ENCODE data around the gene GAS7.
A peak's percentile ranks its signal among the peaks of the same experiment; 100 is the strongest.

Gene GAS7

GRCh38 chr17:10115536-10115932 lies 82.9 kb downstream of the GAS7 start:
- Histone ChIP-seq H3K9me3 (ENCODE audit: insufficient read depth, low read depth, low read length) (no peaks in the 10 kb centered on the region), H3K4me3 (ENCODE audit: low read depth, low read length) (no peak overlapping the region), H2AK5ac (ENCODE audit: low read length) (peak overlapping the region; percentile 33), H3K4ac (ENCODE audit: low read depth, low read length) (peak overlapping the region; percentile 23), H4K8ac (ENCODE audit: low read depth, low read length) (peak overlapping the region; percentile 2), H3K23ac (ENCODE audit: low read length) (no peak overlapping the region), H3K27me3 (ENCODE audit: insufficient read depth, low read length) (no peaks in the 10 kb centered on the region), H3K79me2 (ENCODE audit: control insufficient read depth, insufficient read depth, low read length, poor library complexity) (no peaks in the 10 kb centered on the region), H4K91ac (ENCODE audit: low read depth, low read length) (peak overlapping the region; percentile 72), H3K9ac (ENCODE audit: low read length) (no peak overlapping the region), H2BK5ac (ENCODE audit: low read depth, low read length, poor library complexity) (peak overlapping the region; percentile 10), H3K27ac (ENCODE audit: low read depth, low read length) (peak overlapping the region; percentile 62), H3K18ac (ENCODE audit: low read length) (peak overlapping the region; percentile 78), H3K36me3 (ENCODE audit: control insufficient read depth in 1 of 2, insufficient read depth in 2 of 2, low read length in 2 of 2) (no peaks in the 10 kb centered on the region), H3K14ac (ENCODE audit: low read length) (peak overlapping the region; percentile 34), H2BK120ac (ENCODE audit: insufficient read depth, low read length, poor library complexity) (peak overlapping the region; percentile 25), H4K12ac (ENCODE audit: low read depth, low read length) (no peak overlapping the region), H3K4me2 (ENCODE audit: low read length) (peak overlapping the region; percentile 53), H3K79me1 (ENCODE audit: low read length) (peaks cover 21% of the 10 kb centered on the region), H3K4me1 (ENCODE audit: control insufficient read depth in 1 of 2, insufficient read depth in 2 of 2, low read length in 2 of 2) (peaks cover 51 to 55% of the 10 kb centered on the region in 2 experiments), H2BK12ac (ENCODE audit: low read length) (peak overlapping the region; percentile 62), H2AFZ (ENCODE audit: insufficient read depth, low read length, poor library complexity) (no peak overlapping the region)
- peak in 1 of 2 donors; percentile 42 for DNase-seq
- no CpG with 5 or more reads among the region's 4 CpGs for WGBS (ENCODE audit: extremely low coverage, insufficient coverage, insufficient read length)

GRCh38 chr17:10114931-10115535 lies 83.4 kb downstream of the GAS7 start:
- H2AFZ ChIP-seq (ENCODE audit: insufficient read depth, low read length, poor library complexity): no peak overlapping the region
- H3K23ac ChIP-seq (ENCODE audit: low read length): no peak overlapping the region
- no peaks in the 10 kb centered on the region for H3K9me3 ChIP-seq (ENCODE audit: insufficient read depth, low read depth, low read length)
- peaks cover 21% of the 10 kb centered on the region for H3K79me1 ChIP-seq (ENCODE audit: low read length)
- no peaks in the 10 kb centered on the region for H3K27me3 ChIP-seq (ENCODE audit: insufficient read depth, low read length)
- H2BK5ac ChIP-seq (ENCODE audit: low read depth, low read length, poor library complexity): peak overlapping the region; percentile 10
- H3K79me2 ChIP-seq (ENCODE audit: control insufficient read depth, insufficient read depth, low read length, poor library complexity): no peaks in the 10 kb centered on the region
- H3K9ac ChIP-seq (ENCODE audit: low read length): no peak overlapping the region
- peak overlapping the region; percentile 39 for H4K8ac ChIP-seq (ENCODE audit: low read depth, low read length)
- H3K4me1 ChIP-seq (ENCODE audit: control insufficient read depth in 1 of 2, insufficient read depth in 2 of 2, low read length in 2 of 2): peaks cover 47 to 51% of the 10 kb centered on the region in 2 experiments
- no peak overlapping the region for H4K91ac ChIP-seq (ENCODE audit: low read depth, low read length)
- peak overlapping the region; percentile 25 for H2BK120ac ChIP-seq (ENCODE audit: insufficient read depth, low read length, poor library complexity)
- DNase-seq: peak; percentile 85 to 90
- H2BK12ac ChIP-seq (ENCODE audit: low read length): peak overlapping the region; percentile 17
- H3K36me3 ChIP-seq (ENCODE audit: control insufficient read depth in 1 of 2, insufficient read depth in 2 of 2, low read length in 2 of 2): no peaks in the 10 kb centered on the region
- H3K4me3 ChIP-seq (ENCODE audit: low read depth, low read length): no peak overlapping the region
- H3K27ac ChIP-seq (ENCODE audit: low read depth, low read length): peak overlapping the region; percentile 62
- peak overlapping the region; percentile 34 for H3K14ac ChIP-seq (ENCODE audit: low read length)
- peak overlapping the region; percentile 33 for H2AK5ac ChIP-seq (ENCODE audit: low read length)
- peak overlapping the region; percentile 78 for H3K18ac ChIP-seq (ENCODE audit: low read length)
- H3K4me2 ChIP-seq (ENCODE audit: low read length): peak overlapping the region; percentile 53
- no CpG with 5 or more reads among the region's 11 CpGs for WGBS (ENCODE audit: extremely low coverage, insufficient coverage, insufficient read length)
- peak overlapping the region; percentile 23 for H3K4ac ChIP-seq (ENCODE audit: low read depth, low read length)
- H4K12ac ChIP-seq (ENCODE audit: low read depth, low read length): no peak overlapping the region

- Histone ChIP-seq H3K9me3 (ENCODE audit: insufficient read depth, low read depth, low read length) (no peaks in the 10 kb centered on the region), H3K4me2 (ENCODE audit: low read length) (no peak overlapping the region), H3K79me1 (ENCODE audit: low read length) (peaks cover 19% of the 10 kb centered on the region), H4K12ac (ENCODE audit: low read depth, low read length) (no peak overlapping the region), H3K18ac (ENCODE audit: low read length) (no peak overlapping the region), H3K79me2 (ENCODE audit: control insufficient read depth, insufficient read depth, low read length, poor library complexity) (no peaks in the 10 kb centered on the region), H4K8ac (ENCODE audit: low read depth, low read length) (no peak overlapping the region), H3K23ac (ENCODE audit: low read length) (no peak overlapping the region), H2AFZ (ENCODE audit: insufficient read depth, low read length, poor library complexity) (no peak overlapping the region), H3K9ac (ENCODE audit: low read length) (no peak overlapping the region), H3K27me3 (ENCODE audit: insufficient read depth, low read length) (no peaks in the 10 kb centered on the region), H2BK12ac (ENCODE audit: low read length) (no peak overlapping the region), H3K36me3 (ENCODE audit: control insufficient read depth in 1 of 2, insufficient read depth in 2 of 2, low read length in 2 of 2) (no peaks in the 10 kb centered on the region), H2AK5ac (ENCODE audit: low read length) (no peak overlapping the region), H3K4ac (ENCODE audit: low read depth, low read length) (peak overlapping the region; percentile 24), H3K4me3 (ENCODE audit: low read depth, low read length) (no peak overlapping the region), H2BK120ac (ENCODE audit: insufficient read depth, low read length, poor library complexity) (no peak overlapping the region), H2BK5ac (ENCODE audit: low read depth, low read length, poor library complexity) (no peak overlapping the region), H3K27ac (ENCODE audit: low read depth, low read length) (no peak overlapping the region), H3K14ac (ENCODE audit: low read length) (no peak overlapping the region), H3K4me1 (ENCODE audit: control insufficient read depth in 1 of 2, insufficient read depth in 2 of 2, low read length in 2 of 2) (peaks cover 33% of the 10 kb centered on the region in 2 experiments), H4K91ac (ENCODE audit: low read depth, low read length) (no peak overlapping the region)
- no peak for DNase-seq
- WGBS (ENCODE audit: extremely low coverage, insufficient coverage, insufficient read length): no CpG with 5 or more reads among the region's 4 CpGs
Measured at GRCh38 chr17:10112962-10113361, 85.4 kb downstream of the GAS7 start.

GRCh38 chr17:10111907-10112452 lies 86.4 kb downstream of the GAS7 start:
- Histone ChIP-seq H2AFZ (ENCODE audit: insufficient read depth, low read length, poor library complexity) (no peak overlapping the region), H3K36me3 (ENCODE audit: control insufficient read depth in 1 of 2, insufficient read depth in 2 of 2, low read length in 2 of 2) (no peaks in the 10 kb centered on the region), H4K91ac (ENCODE audit: low read depth, low read length) (no peak overlapping the region)

More at GRCh38 chr17:10111907-10112452, 86.4 kb downstream of the GAS7 start:
- Histone ChIP-seq H2AK5ac (ENCODE audit: low read length) (no peak overlapping the region), H3K9me3 (ENCODE audit: insufficient read depth, low read depth, low read length) (no peaks in the 10 kb centered on the region), H4K12ac (ENCODE audit: low read depth, low read length) (no peak overlapping the region), H3K14ac (ENCODE audit: low read length) (no peak overlapping the region), H3K79me2 (ENCODE audit: control insufficient read depth, insufficient read depth, low read length, poor library complexity) (no peaks in the 10 kb centered on the region), H3K4ac (ENCODE audit: low read depth, low read length) (no peak overlapping the region), H2BK12ac (ENCODE audit: low read length) (no peak overlapping the region), H3K27me3 (ENCODE audit: insufficient read depth, low read length) (no peaks in the 10 kb centered on the region), H2BK5ac (ENCODE audit: low read depth, low read length, poor library complexity) (no peak overlapping the region), H3K27ac (ENCODE audit: low read depth, low read length) (no peak overlapping the region), H3K18ac (ENCODE audit: low read length) (no peak overlapping the region), H3K23ac (ENCODE audit: low read length) (no peak overlapping the region), H4K8ac (ENCODE audit: low read depth, low read length) (no peak overlapping the region), H3K4me3 (ENCODE audit: low read depth, low read length) (no peak overlapping the region), H3K9ac (ENCODE audit: low read length) (no peak overlapping the region), H3K79me1 (ENCODE audit: low read length) (peaks cover 11% of the 10 kb centered on the region), H2BK120ac (ENCODE audit: insufficient read depth, low read length, poor library complexity) (no peak overlapping the region), H3K4me2 (ENCODE audit: low read length) (no peak overlapping the region), H3K4me1 (ENCODE audit: control insufficient read depth in 1 of 2, insufficient read depth in 2 of 2, low read length in 2 of 2) (peaks cover 23 to 24% of the 10 kb centered on the region in 2 experiments)
- DNase-seq: peak; percentile 54 to 76
- no CpG with 5 or more reads among the region's 9 CpGs for WGBS (ENCODE audit: extremely low coverage, insufficient coverage, insufficient read length)

Measured in trophoblast cell (in vitro differentiated cells and primary cell).